PC-3 (cell line): ENCODE results near the gene DNMT3L. TPM values are rescaled to one million over a fixed set of nuclear protein-coding genes. Genes with fewer than 3 reads are reported as not detected.

Experiments used
- ATAC-seq: fragments of 200-7000 bp; cut with Tn5 transposase; 2 replicates; pipeline ENCODE4 v1.9.1; 2020; ENCODE audit warnings: mild to moderate bottlenecking, moderate library complexity
- BruUV-seq: library from RNA; stranded (reverse); fragments of 400-500 nt; replicated peaks from 2 replicates; lab custom pipeline; 2021; lab: Mats Ljungman, UMichigan
- CTCF ChIA-PET: fragments of 300-600 bp; sonication (Branson Sonifier 250); formaldehyde crosslinking; loops from one replicate; lab custom pipeline; 2022; ENCODE audit warnings: antibody characterized with exemption; lab: Charles Lee
- POLR2A ChIA-PET: fragments of 300-600 bp; sonication (Branson Sonifier 250); formaldehyde crosslinking; loops from one replicate; lab custom pipeline; 2022; ENCODE audit warnings: antibody characterized with exemption; ENCODE audit not compliant: unreplicated experiment; lab: Charles Lee
- DNase-seq: peaks from one replicate; pipeline ENCODE4 v3.0.0-alpha.2; 2015
- H2AFZ ChIP-seq: fragments of 300-600 bp; sonication (generic); 2 replicates; pipeline ENCODE4 v1.6.0; 2016; ENCODE audit warnings: antibody characterized with exemption, low read length
- H3F3A ChIP-seq: fragments of 300-600 bp; sonication (generic); one replicate; pipeline ENCODE4 v1.6.0; 2017; ENCODE audit warnings: antibody characterized with exemption, low read length, control low read depth, mild to moderate bottlenecking; ENCODE audit not compliant: unreplicated experiment
- H3K27ac ChIP-seq: fragments of 300-600 bp; sonication (generic); 2 replicates; pipeline ENCODE4 v1.5.1; 2016; ENCODE audit warnings: mild to moderate bottlenecking, low read length
- H3K27me3 ChIP-seq: fragments of 300-600 bp; sonication (generic); 2 replicates; pipeline ENCODE4 v1.6.1; 2016; ENCODE audit warnings: low read length, mixed read lengths
- H3K36me3 ChIP-seq: fragments of 300-600 bp; sonication (generic); 2 replicates; pipeline ENCODE4 v1.6.1; 2016; ENCODE audit warnings: low read depth, mixed run types, low read length, mixed read lengths
- H3K4me1 ChIP-seq: fragments of 300-600 bp; sonication (generic); 2 replicates; pipeline ENCODE4 v1.5.1; 2016; ENCODE audit warnings: low read length; ENCODE audit not compliant: insufficient read depth
- H3K4me2 ChIP-seq: fragments of 300-600 bp; sonication (generic); 2 replicates; pipeline ENCODE4 v1.6.0; 2016; ENCODE audit warnings: low read length
- H3K4me3 ChIP-seq: fragments of 300-600 bp; sonication (generic); 2 replicates; pipeline ENCODE4 v1.5.1; 2016; ENCODE audit warnings: mild to moderate bottlenecking, low read length, mixed read lengths
- H3K79me2 ChIP-seq: fragments of 300-600 bp; sonication (generic); 2 replicates; pipeline ENCODE4 v1.6.1; 2017; ENCODE audit warnings: low read length, mixed read lengths
- H3K9ac ChIP-seq: fragments of 300-600 bp; sonication (generic); 2 replicates; pipeline ENCODE4 v1.6.0; 2016; ENCODE audit warnings: mild to moderate bottlenecking, low read length
- H3K9me2 ChIP-seq: fragments of 300-600 bp; sonication (generic); replicated peaks from 2 replicates; pipeline ENCODE4 v1.6.1; 2016; ENCODE audit warnings: mixed run types, low read length, mixed read lengths
- H3K9me3 ChIP-seq: fragments of 300-600 bp; sonication (generic); 2 replicates; pipeline ENCODE4 v1.6.1; 2016; ENCODE audit warnings: low read length, mixed read lengths
- H4K20me1 ChIP-seq: fragments of 300-600 bp; sonication (generic); 2 replicates; pipeline ENCODE4 v1.6.1; 2016; ENCODE audit warnings: low read length, mixed read lengths
- EZH2 ChIP-seq: fragments of 300-600 bp; sonication (generic); IDR thresholded peaks from one replicate; pipeline ENCODE4 v1.6.1; 2017; ENCODE audit warnings: antibody characterized with exemption, mild to moderate bottlenecking, low read length; ENCODE audit not compliant: unreplicated experiment
- EZH2phosphoT487 ChIP-seq: fragments of 300-600 bp; sonication (generic); IDR thresholded peaks from 2 replicates; pipeline ENCODE4 v1.6.1; 2018; ENCODE audit warnings: mild to moderate bottlenecking, antibody characterized with exemption, low read length, borderline replicate concordance
- intact Hi-C: fragments of 100-400 bp; cut with micrococcal nuclease; formaldehyde crosslinking; loops from 2 replicates; pipeline ENCODE4 v1.9.0; 2023
- total RNA-seq: library from RNA; depleted of rRNA; stranded (reverse); fragments of >200 nt; gene quantifications from 2 replicates; pipeline ENCODE4 v1.2.3, GENCODE V29; 2014
- TF ChIP-seq, protein P1 (sequence below): fragments of 300-600 bp; sonication (generic); conservative IDR thresholded peaks from 2 replicates; pipeline ENCODE4 v1.5.1; 2017; ENCODE audit warnings: antibody characterized with exemption, low read depth, mild to moderate bottlenecking, low read length

Gene DNMT3L
- total RNA-seq, 1 experiment from 2014 or later, result not detected

DNA sequence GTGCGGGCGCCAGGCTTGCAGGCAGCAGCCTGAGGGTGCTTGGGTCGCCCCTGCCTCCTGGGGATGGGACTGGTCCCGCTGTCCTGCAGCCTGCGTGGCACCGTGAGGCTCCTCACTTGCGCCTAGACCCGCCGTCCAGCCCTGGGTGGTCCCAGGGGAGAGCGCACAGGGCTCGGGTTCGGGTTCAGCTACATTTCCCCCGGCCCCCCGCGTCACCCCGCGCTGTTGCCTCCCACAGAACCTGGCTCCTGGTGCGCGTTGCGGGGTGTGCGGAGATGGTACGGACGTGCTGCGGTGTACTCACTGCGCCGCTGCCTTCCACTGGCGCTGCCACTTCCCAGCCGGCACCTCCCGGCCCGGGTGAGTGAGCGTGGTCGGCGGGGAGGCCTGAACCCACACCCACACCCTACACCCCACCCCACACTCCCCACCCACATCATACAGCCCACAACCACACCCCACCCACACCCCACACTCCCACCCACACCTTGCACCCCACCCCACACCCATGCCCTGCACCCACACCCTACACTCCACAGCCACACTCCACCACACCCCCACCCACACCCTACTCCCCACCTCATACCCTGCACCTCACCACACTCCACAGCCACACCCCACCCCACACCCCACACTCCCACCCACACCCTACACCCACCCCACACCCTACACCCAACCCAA lies 32.0 kb upstream of the DNMT3L start:
- Histone ChIP-seq H3K36me3 (no peaks in the 10 kb centered on the region), H3K4me1 (peaks cover 9% of the 10 kb centered on the region; the same call in 1 of the 2 replicates), H4K20me1 (no peaks in the 10 kb centered on the region), H3K27ac (no peak overlapping the region), H3K79me2 (no peaks in the 10 kb centered on the region), H3K4me3 (no peak overlapping the region), H3K4me2 (no peak overlapping the region), H3F3A (no peaks in the 10 kb centered on the region), H2AFZ (no peak overlapping the region), H3K9ac (no peak overlapping the region), H3K9me2 (no peaks in the 10 kb centered on the region), H3K9me3 (no peaks in the 10 kb centered on the region), H3K27me3 (no peaks in the 10 kb centered on the region)
- CTCF ChIA-PET, result no interaction called here
- DNase-seq, result no peak
- no peak for ATAC-seq
- intact Hi-C loops, result no loop called here
- TF ChIP-seq EZH2 (no peak), EZH2phosphoT487 (no peak)
- TF ChIP-seq, protein P1, sequence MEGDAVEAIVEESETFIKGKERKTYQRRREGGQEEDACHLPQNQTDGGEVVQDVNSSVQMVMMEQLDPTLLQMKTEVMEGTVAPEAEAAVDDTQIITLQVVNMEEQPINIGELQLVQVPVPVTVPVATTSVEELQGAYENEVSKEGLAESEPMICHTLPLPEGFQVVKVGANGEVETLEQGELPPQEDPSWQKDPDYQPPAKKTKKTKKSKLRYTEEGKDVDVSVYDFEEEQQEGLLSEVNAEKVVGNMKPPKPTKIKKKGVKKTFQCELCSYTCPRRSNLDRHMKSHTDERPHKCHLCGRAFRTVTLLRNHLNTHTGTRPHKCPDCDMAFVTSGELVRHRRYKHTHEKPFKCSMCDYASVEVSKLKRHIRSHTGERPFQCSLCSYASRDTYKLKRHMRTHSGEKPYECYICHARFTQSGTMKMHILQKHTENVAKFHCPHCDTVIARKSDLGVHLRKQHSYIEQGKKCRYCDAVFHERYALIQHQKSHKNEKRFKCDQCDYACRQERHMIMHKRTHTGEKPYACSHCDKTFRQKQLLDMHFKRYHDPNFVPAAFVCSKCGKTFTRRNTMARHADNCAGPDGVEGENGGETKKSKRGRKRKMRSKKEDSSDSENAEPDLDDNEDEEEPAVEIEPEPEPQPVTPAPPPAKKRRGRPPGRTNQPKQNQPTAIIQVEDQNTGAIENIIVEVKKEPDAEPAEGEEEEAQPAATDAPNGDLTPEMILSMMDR, result no peak
- POLR2A ChIA-PET, result no interaction called here
- no TSS peak for BruUV-seq

DNA sequence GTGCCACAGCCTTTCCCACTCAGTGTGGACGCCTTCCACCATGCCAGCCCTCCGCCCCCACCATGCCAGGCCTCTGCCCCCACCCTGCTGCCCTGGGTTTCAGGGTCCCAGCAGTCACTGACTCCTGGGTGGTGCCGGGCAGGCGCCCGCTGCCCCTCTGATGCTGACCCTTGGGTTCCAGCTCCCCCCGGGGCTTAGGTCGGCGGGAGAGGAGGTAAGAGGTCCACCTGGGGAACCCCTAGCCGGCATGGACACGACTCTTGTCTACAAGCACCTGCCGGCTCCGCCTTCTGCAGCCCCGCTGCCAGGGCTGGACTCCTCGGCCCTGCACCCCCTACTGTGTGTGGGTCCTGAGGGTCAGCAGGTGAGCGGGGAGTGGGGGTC lies 31.1 kb upstream of the DNMT3L start:
- POLR2A ChIA-PET, result no interaction called here
- Histone ChIP-seq H3K79me2 (no peaks in the 10 kb centered on the region), H4K20me1 (no peaks in the 10 kb centered on the region), H3K27me3 (no peaks in the 10 kb centered on the region), H3K4me2 (no peak overlapping the region), H3K4me3 (no peak overlapping the region), H3K36me3 (no peaks in the 10 kb centered on the region), H3K9me2 (no peaks in the 10 kb centered on the region), H3K9me3 (no peaks in the 10 kb centered on the region), H3F3A (no peaks in the 10 kb centered on the region), H3K4me1 (peaks cover 5% of the 10 kb centered on the region; the same call in 1 of the 2 replicates), H2AFZ (no peak overlapping the region), H3K27ac (no peak overlapping the region), H3K9ac (no peak overlapping the region)
- TF ChIP-seq EZH2phosphoT487, result no peak
- TF ChIP-seq, protein P1, result no peak
- no peak for TF ChIP-seq EZH2
- DNase-seq (no peak), ATAC-seq (no peak)
- CTCF ChIA-PET, result no interaction called here
- intact Hi-C loops, result no loop called here
- BruUV-seq, result no TSS peak
